Stomach (tissue), 4 donors: ENCODE results near the gene FAHD1.
A peak's percentile ranks its signal among the peaks of the same experiment; 100 is the strongest.

Experiments used
- CTCF ChIP-seq, 7 experiments: fragments of 450-650 bp in 4 of 7; fragments of 200-600 bp in 3 of 7; sonication (generic) in 3 of 7; IDR thresholded peaks; one replicate each; pipeline ENCODE4 v1.5.1; 2016 to 2019; ENCODE audit warnings: antibody characterized with exemption in 7 of 7, control low read depth in 2 of 7, mild to moderate bottlenecking in 1 of 7
- POLR2A ChIP-seq, 4 donors: fragments of 450-650 bp; IDR thresholded peaks; one replicate each; pipeline ENCODE4 v1.6.1; 2016; ENCODE audit warnings: antibody characterized with exemption in 4 of 4, control low read depth in 2 of 4, mild to moderate bottlenecking in 1 of 4, moderate library complexity in 1 of 4
- POLR2AphosphoS5 ChIP-seq, 3 donors: sonication (generic); formaldehyde crosslinking; IDR thresholded peaks; one replicate each; pipeline ENCODE4 v1.6.1; 2016; ENCODE audit warnings: antibody characterized with exemption in 3 of 3

DNA sequence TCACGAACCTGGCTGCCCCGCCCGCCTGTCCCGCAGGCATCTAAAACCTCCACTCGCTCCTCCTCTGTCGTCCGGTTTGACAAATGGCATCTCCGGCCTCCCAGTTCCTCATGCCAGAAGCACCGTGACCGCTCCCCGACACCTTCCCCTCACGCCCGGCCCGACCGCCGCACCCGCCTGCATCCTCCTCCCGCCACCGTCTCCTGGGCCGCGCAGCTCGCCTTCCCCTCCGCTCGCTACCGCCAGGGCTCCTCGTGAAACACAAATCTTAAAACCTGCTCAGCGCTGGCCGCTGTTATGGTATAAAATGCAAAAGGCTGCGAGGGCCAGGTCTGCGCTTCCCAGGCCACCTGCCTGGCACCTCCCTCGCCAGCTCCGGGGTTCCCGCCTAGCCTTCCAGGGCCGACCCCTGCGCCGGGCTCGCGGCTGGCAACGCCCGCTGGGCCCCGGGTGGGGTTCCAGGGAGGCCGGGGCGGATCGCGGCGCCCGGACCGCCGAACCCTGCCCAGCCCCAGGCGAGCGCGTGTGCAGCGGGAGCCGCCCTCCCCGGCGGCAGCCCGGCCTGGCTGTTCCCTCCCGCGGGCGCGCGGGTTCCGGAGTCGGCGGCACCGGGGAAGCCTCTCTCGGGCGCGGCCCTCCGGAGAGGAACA, 45.1 kb upstream of the FAHD1 start:
- TF ChIP-seq CTCF (IDR thresholded peaks at IDR 0.05): peak in 1 of 7 experiments; percentile 6
- no peak for TF ChIP-seq POLR2AphosphoS5 (IDR thresholded peaks at IDR 0.05)
- TF ChIP-seq POLR2A (IDR thresholded peaks at IDR 0.05): no peak
